Measurements from ENCODE around the gene STRIP2.

DNA sequence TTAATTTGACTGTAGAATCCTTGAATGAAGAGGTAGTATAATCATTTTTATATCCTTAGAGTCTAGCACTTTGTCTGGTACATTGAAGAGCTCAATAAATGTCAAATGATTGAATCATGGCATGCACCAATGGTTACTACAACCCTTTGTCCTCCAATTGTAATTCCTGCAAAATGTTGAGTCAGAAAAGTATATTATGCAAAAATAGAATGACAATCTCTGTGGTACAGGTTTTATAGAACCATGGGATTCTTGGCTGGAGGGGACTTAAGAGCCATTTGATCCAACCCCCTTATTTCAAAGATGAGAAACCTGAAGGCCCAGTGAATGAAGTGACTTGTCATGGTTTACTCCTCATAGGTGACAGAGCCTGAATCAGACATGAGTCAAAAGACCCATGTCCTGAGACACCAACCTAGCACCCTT is 37.2 kb downstream of the STRIP2 start:
- TF ChIP-seq EZH2 (IDR thresholded peaks at IDR 0.05; ENCODE audit: borderline replicate concordance, insufficient read depth, low read depth, low read length, poor library complexity, severe bottlenecking), result no peak
- TF ChIP-seq, protein P1, sequence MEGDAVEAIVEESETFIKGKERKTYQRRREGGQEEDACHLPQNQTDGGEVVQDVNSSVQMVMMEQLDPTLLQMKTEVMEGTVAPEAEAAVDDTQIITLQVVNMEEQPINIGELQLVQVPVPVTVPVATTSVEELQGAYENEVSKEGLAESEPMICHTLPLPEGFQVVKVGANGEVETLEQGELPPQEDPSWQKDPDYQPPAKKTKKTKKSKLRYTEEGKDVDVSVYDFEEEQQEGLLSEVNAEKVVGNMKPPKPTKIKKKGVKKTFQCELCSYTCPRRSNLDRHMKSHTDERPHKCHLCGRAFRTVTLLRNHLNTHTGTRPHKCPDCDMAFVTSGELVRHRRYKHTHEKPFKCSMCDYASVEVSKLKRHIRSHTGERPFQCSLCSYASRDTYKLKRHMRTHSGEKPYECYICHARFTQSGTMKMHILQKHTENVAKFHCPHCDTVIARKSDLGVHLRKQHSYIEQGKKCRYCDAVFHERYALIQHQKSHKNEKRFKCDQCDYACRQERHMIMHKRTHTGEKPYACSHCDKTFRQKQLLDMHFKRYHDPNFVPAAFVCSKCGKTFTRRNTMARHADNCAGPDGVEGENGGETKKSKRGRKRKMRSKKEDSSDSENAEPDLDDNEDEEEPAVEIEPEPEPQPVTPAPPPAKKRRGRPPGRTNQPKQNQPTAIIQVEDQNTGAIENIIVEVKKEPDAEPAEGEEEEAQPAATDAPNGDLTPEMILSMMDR (IDR thresholded peaks at IDR 0.05), result no peak
